ENCODE results near the gene CAMK1D. TPM values are rescaled to one million over a fixed set of nuclear protein-coding genes. Genes with fewer than 3 reads are reported as not detected.

The CAMK1D gene
- polyA plus RNA-seq, 1 of the 3 experiments (the other 2 are of a cell fraction): 4.1 TPM

- Histone ChIP-seq H3K27ac (ENCODE audit: low read depth in 2 of 2, low read length in 1 of 2) (no peak overlapping the region), H3K36me3 (replicated peaks in 1 of 2; ENCODE audit: control insufficient read depth in 1 of 2, insufficient read depth in 2 of 2, low read length in 1 of 2) (no peaks in the 10 kb centered on the region), H3K27me3 (ENCODE audit: insufficient read depth) (no peaks in the 10 kb centered on the region), H3F3A (replicated peaks; ENCODE audit: insufficient read depth) (no peaks in the 10 kb centered on the region), H2AFZ (ENCODE audit: low read depth) (no peak overlapping the region), H3K4me2 (no peak overlapping the region), H3K9me3 (no peaks in the 10 kb centered on the region), H3K4me1 (ENCODE audit: control insufficient read depth in 1 of 2, insufficient read depth in 2 of 2, low read depth in 1 of 2, low read length in 1 of 2) (peaks cover 0 to 3% of the 10 kb centered on the region in 2 experiments; a peak in 1 of 4 replicates), H3K79me2 (ENCODE audit: insufficient read depth) (no peaks in the 10 kb centered on the region), H3K9ac (no peak overlapping the region), H3K9me2 (no peaks in the 10 kb centered on the region), H4K20me1 (ENCODE audit: insufficient read depth) (no peaks in the 10 kb centered on the region), H3K4me3 (ENCODE audit: low read depth in 2 of 2, low read length in 1 of 2) (no peak overlapping the region)
- no peak for DNase-seq
- TF ChIP-seq TCF12 (IDR thresholded peaks at IDR 0.05) (no peak), SMC3 (IDR thresholded peaks at IDR 0.05; ENCODE audit: low read depth, low read length) (no peak), RAD21 (IDR thresholded peaks at IDR 0.05; ENCODE audit: low read length) (no peak), TEAD4 (IDR thresholded peaks at IDR 0.05; ENCODE audit: borderline replicate concordance, insufficient read depth) (no peak), NFIC (IDR thresholded peaks at IDR 0.05; ENCODE audit: borderline replicate concordance) (no peak), RCOR1 (IDR thresholded peaks at IDR 0.05; ENCODE audit: low read length) (no peak), PBX3 (IDR thresholded peaks at IDR 0.05) (no peak), RXRA (IDR thresholded peaks at IDR 0.05; ENCODE audit: borderline replicate concordance, low read depth) (no peak), USF1 (IDR thresholded peaks at IDR 0.05; ENCODE audit: borderline replicate concordance, low read depth) (no peak), GATA2 (CRISPR knock-in tag; IDR thresholded peaks at IDR 0.05) (no peak), CHD2 (IDR thresholded peaks at IDR 0.05; ENCODE audit: low read length, partially characterized antibody) (no peak)
- 100% methylated on average over 1 of the region's 1 CpG for WGBS (ENCODE audit: low lambda C conversion rate)
- POLR2A ChIA-PET: no interaction called here
- CTCF ChIA-PET: interaction anchor here (1.1 to 1.8 kb wide), 5 partner anchors 19 to 274 kb away, joined by 3 to 5 read pairs (median 4); partner anchors contain the start of gene CAMK1D
Measured at GRCh38 chr10:12382157-12382548, 32.8 kb downstream of the CAMK1D start.

- no peak overlapping the region for H3K4me2 ChIP-seq
- peaks cover 0 to 3% of the 10 kb centered on the region in 2 experiments; a peak in 1 of 4 replicates for H3K4me1 ChIP-seq (ENCODE audit: control insufficient read depth in 1 of 2, insufficient read depth in 2 of 2, low read depth in 1 of 2, low read length in 1 of 2)
- ChIA-PET POLR2A (interaction anchor here (0.7 kb wide), 1 partner anchor 251 kb away, joined by 4 read pairs; no protein-coding TSS in a partner anchor), CTCF (interaction anchor here (1.4 to 1.8 kb wide), 4 partner anchors 18 to 168 kb away, joined by 3 to 5 read pairs (median 4); partner anchors contain the start of gene CAMK1D)
- 84% methylated on average over 4 of the region's 4 CpGs for WGBS (ENCODE audit: low lambda C conversion rate)
- H3F3A ChIP-seq (replicated peaks; ENCODE audit: insufficient read depth): no peaks in the 10 kb centered on the region
- no peaks in the 10 kb centered on the region for H3K79me2 ChIP-seq (ENCODE audit: insufficient read depth)
- no peaks in the 10 kb centered on the region for H3K9me3 ChIP-seq
- no peaks in the 10 kb centered on the region for H4K20me1 ChIP-seq (ENCODE audit: insufficient read depth)
- no peak for DNase-seq
- H3K27me3 ChIP-seq (ENCODE audit: insufficient read depth): no peaks in the 10 kb centered on the region
- no peak overlapping the region for H2AFZ ChIP-seq (ENCODE audit: low read depth)
- no peak overlapping the region for H3K27ac ChIP-seq (ENCODE audit: low read depth in 2 of 2, low read length in 1 of 2)
- H3K36me3 ChIP-seq (replicated peaks in 1 of 2; ENCODE audit: control insufficient read depth in 1 of 2, insufficient read depth in 2 of 2, low read length in 1 of 2): no peaks in the 10 kb centered on the region
- no peak overlapping the region for H3K4me3 ChIP-seq (ENCODE audit: low read depth in 2 of 2, low read length in 1 of 2)
- no peak for TF ChIP-seq NFIC (IDR thresholded peaks at IDR 0.05; ENCODE audit: borderline replicate concordance)
- no peak for TF ChIP-seq IRF3 (IDR thresholded peaks at IDR 0.05; ENCODE audit: low read depth, low read length)
- TF ChIP-seq USF2 (IDR thresholded peaks at IDR 0.05; ENCODE audit: borderline replicate concordance, low read depth, low read length): no peak
- TF ChIP-seq CTCF (IDR thresholded peaks at IDR 0.05): no peak
- TF ChIP-seq YY1 (IDR thresholded peaks at IDR 0.05; ENCODE audit: low read depth): no peak
- no peak for TF ChIP-seq NRF1 (IDR thresholded peaks at IDR 0.05; ENCODE audit: low read depth, low read length)
- TF ChIP-seq SMC3 (IDR thresholded peaks at IDR 0.05; ENCODE audit: low read depth, low read length): no peak
- no peaks in the 10 kb centered on the region for H3K9me2 ChIP-seq
- H3K9ac ChIP-seq: no peak overlapping the region
Measured at GRCh38 chr10:12382956-12383531, 33.7 kb downstream of the CAMK1D start.

Measured in SK-N-SH (cell line).